Prostate gland (tissue), 2 donors: ENCODE results near the gene PTPMT1. TPM values are rescaled to one million over a fixed set of nuclear protein-coding genes. Genes with fewer than 3 reads are reported as not detected.
"Not testable (repeated sequence)": the region's sequence is repeated elsewhere in the genome, so short reads cannot be mapped to it uniquely, and the experiment has no call there.

Experiments used
- DNase-seq: peaks from one replicate; pipeline ENCODE4 v3.0.0-alpha.2; 2019; ENCODE audit warnings: low spot score
- H3K27ac ChIP-seq, 2 donors: fragments of 200-600 bp; sonication (generic); 2 replicates each; pipeline ENCODE4 v1.5.1; 2017 to 2019
- H3K27me3 ChIP-seq: fragments of 200-600 bp; sonication (generic); replicated peaks from 2 replicates; pipeline ENCODE4 v1.5.1; 2019; ENCODE audit not compliant: insufficient read depth
- H3K36me3 ChIP-seq, 2 donors: fragments of 200-600 bp; sonication (generic); 1 replicate in 1 of 2; 2 replicates in 1 of 2; pipeline versions ENCODE4 v1.5.1 to v1.8.1; 2017 to 2019
- H3K4me1 ChIP-seq: fragments of 200-600 bp; sonication (generic); replicated peaks from 2 replicates; pipeline ENCODE4 v1.5.1; 2019
- H3K4me3 ChIP-seq, 2 donors: fragments of 200-600 bp; sonication (generic); 2 replicates each; pipeline ENCODE4 v1.5.1; 2017 to 2019
- H3K9me3 ChIP-seq: fragments of 200-600 bp; sonication (generic); 2 replicates; pipeline ENCODE4 v1.5.1; 2017
- POLR2A ChIP-seq: fragments of 450-650 bp; IDR thresholded peaks from one replicate; pipeline ENCODE4 v1.6.1; 2016; ENCODE audit warnings: antibody characterized with exemption, mild to moderate bottlenecking
- POLR2AphosphoS5 ChIP-seq: sonication (generic); formaldehyde crosslinking; IDR thresholded peaks from one replicate; pipeline ENCODE4 v1.6.1; 2017; ENCODE audit warnings: antibody characterized with exemption
- WGBS: methylation state at CpG from one replicate; pipeline ENCODE4 v1.1.5; 2018; 5-methylcytosine and 5-hydroxymethylcytosine counted together
- intact Hi-C: fragments of 100-400 bp; cut with DNase I; formaldehyde crosslinking; loops from one replicate; pipeline ENCODE4 v1.14.2; 2022
- total RNA-seq, 2 donors: library from RNA; depleted of rRNA; stranded (reverse); fragments of >200 nt; gene quantifications; one replicate each; pipeline ENCODE4 v1.1.0, GENCODE V29; 2016
- TF ChIP-seq, protein P1 (sequence below), 4 experiments: fragments of 200-600 bp in 2 of 4; fragments of 450-650 bp in 2 of 4; sonication (generic) in 2 of 4; IDR thresholded peaks; 1 replicate in 3 of 4; 2 replicates in 1 of 4; pipeline ENCODE4 v1.5.1; 2016 to 2019; ENCODE audit warnings: antibody characterized with exemption in 4 of 4, mild to moderate bottlenecking in 2 of 4, moderate library complexity in 2 of 4

The PTPMT1 gene
- total RNA-seq, 2 donors from 2014 or later, result 153 to 184 TPM

DNA sequence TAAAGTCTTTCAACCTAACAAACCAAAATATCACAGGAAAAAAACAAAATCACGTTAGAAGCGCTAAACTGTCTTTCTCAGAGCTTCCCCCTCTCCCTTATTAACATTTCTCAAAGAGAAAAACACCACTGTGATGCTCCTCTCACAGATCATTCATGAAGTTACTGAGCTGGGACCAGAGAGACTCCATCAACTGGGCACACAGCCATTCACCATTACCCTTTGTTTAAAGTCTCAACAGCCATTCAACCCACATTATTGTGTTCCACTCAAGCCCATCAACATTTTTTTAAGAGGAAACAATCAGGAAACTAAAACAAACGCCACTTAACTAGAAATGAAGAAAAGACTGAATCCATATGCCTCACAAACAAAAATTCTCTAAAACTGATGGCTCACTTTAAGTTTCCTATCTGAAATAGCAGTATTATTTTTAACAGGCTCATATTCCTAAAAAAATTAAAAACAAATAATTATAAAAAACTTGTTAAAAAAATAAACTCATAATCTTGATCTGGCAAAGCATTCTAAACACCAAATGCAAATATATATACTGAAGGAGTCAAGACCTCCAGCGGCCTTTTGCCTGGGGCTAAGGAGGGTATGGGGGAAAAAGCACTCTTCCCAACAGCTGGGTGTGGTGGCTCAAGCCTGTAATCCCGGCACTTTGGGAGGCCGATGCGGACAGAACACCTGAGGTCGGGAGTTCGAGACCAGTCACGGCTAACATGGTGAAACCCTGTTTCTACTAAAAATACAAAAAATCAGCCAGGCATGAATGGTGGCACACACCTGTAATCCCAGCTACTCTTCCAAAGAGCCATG lies 26.4 kb upstream of the PTPMT1 start:
- H3K4me3 ChIP-seq, result no peak overlapping the region
- intact Hi-C loops, result no loop called here
- no peaks in the 10 kb centered on the region for H3K9me3 ChIP-seq
- TF ChIP-seq, protein P1, sequence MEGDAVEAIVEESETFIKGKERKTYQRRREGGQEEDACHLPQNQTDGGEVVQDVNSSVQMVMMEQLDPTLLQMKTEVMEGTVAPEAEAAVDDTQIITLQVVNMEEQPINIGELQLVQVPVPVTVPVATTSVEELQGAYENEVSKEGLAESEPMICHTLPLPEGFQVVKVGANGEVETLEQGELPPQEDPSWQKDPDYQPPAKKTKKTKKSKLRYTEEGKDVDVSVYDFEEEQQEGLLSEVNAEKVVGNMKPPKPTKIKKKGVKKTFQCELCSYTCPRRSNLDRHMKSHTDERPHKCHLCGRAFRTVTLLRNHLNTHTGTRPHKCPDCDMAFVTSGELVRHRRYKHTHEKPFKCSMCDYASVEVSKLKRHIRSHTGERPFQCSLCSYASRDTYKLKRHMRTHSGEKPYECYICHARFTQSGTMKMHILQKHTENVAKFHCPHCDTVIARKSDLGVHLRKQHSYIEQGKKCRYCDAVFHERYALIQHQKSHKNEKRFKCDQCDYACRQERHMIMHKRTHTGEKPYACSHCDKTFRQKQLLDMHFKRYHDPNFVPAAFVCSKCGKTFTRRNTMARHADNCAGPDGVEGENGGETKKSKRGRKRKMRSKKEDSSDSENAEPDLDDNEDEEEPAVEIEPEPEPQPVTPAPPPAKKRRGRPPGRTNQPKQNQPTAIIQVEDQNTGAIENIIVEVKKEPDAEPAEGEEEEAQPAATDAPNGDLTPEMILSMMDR (IDR thresholded peaks at IDR 0.05), result no peak
- TF ChIP-seq POLR2A (no peak), POLR2AphosphoS5 (no peak)
- H3K36me3 ChIP-seq, result no peaks in the 10 kb centered on the region
- H3K4me1 ChIP-seq, result no peaks in the 10 kb centered on the region
- no peak overlapping the region for H3K27ac ChIP-seq
- H3K27me3 ChIP-seq, result no peaks in the 10 kb centered on the region
- no peak for DNase-seq
- 60% methylated on average over 10 of the region's 10 CpGs for WGBS

DNA sequence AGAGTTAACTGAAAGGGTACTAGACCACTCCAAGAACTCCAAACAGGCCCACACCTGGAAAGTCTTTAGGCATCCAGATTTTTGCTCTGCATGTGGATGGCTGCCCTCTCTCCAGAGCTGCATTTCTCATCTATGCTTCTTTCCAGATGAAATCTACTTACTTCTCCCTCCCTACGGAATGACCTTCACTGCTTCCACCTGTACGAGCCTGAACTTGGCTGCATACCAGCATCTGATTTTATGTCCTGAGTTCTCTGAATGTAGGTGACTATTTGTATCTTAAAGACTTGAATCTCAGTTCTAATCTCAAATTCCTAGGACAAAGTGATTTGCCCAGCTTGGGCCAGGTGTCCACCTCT lies 25.7 kb upstream of the PTPMT1 start:
- H3K4me3 ChIP-seq, result no peak overlapping the region
- no peaks in the 10 kb centered on the region for H3K4me1 ChIP-seq
- no peaks in the 10 kb centered on the region for H3K9me3 ChIP-seq
- WGBS, result 39% methylated on average over 2 of the region's 2 CpGs
- H3K36me3 ChIP-seq, result no peaks in the 10 kb centered on the region
- no peak overlapping the region for H3K27ac ChIP-seq
- intact Hi-C loops, result no loop called here
- no peak for DNase-seq
- H3K27me3 ChIP-seq, result no peaks in the 10 kb centered on the region
- TF ChIP-seq POLR2A (no peak), POLR2AphosphoS5 (no peak)
- TF ChIP-seq, protein P1 (IDR thresholded peaks at IDR 0.05), result no peak

DNA sequence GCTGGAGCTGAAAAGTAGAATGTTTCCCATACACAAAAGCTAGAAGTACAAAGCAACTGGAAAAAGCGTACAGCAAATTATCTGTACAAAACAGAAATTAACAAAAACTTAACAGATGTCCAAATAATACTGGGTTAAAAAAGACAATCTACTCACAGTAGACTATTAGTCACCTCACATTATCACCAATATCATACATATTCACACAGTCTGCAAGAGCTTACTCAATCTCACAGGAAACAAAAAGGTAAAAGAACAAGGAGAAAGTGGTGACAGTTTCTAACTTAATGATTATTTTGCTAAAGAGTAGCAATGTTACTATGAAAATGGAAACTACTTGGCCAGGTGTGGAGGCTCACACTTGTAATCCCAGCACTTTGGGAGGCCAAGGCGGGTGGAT lies 24.3 kb upstream of the PTPMT1 start:
- H3K4me1 ChIP-seq, result no peaks in the 10 kb centered on the region

DNA sequence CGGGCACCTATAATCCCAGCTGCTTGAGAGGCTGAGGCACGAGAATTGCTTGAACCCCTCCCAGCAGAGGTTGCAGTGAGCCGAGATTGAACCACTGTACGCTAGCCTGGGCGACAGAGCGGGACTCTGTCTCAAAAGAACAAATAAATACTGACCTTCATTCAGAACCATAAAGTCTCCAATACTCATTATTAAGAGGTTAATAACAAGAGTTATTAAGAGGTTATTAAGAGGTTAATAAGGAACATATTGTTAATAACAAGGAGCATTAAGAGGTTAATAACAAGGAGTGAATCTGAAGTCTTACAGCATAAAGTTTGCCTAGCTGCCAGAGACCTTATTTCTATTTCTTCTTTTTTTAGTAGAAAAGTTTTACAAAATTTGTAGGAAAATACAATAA lies 20.1 kb upstream of the PTPMT1 start:
- DNase-seq, result no peak
- Histone ChIP-seq H3K36me3 (no peaks in the 10 kb centered on the region), H3K4me3 (no peak overlapping the region), H3K27me3 (no peaks in the 10 kb centered on the region), H3K27ac (no peak overlapping the region), H3K9me3 (no peaks in the 10 kb centered on the region), H3K4me1 (no peaks in the 10 kb centered on the region)
- TF ChIP-seq POLR2A (no peak), POLR2AphosphoS5 (no peak)
- TF ChIP-seq, protein P1 (IDR thresholded peaks at IDR 0.05), result no peak
- WGBS, result 94% methylated on average over 6 of the region's 6 CpGs
- intact Hi-C loops, result no loop called here

More for the DNA sequence above, 24.3 kb upstream of the PTPMT1 start:
- Histone ChIP-seq H3K9me3 (no peaks in the 10 kb centered on the region), H3K27me3 (no peaks in the 10 kb centered on the region), H3K4me3 (no peak overlapping the region), H3K36me3 (no peaks in the 10 kb centered on the region), H3K27ac (no peak overlapping the region)
- intact Hi-C loops, result no loop called here
- no peak for DNase-seq
- 97% methylated on average over 2 of the region's 2 CpGs for WGBS
- no peak for TF ChIP-seq POLR2A
- no peak for TF ChIP-seq POLR2AphosphoS5
- TF ChIP-seq, protein P1 (IDR thresholded peaks at IDR 0.05), result no peak

DNA sequence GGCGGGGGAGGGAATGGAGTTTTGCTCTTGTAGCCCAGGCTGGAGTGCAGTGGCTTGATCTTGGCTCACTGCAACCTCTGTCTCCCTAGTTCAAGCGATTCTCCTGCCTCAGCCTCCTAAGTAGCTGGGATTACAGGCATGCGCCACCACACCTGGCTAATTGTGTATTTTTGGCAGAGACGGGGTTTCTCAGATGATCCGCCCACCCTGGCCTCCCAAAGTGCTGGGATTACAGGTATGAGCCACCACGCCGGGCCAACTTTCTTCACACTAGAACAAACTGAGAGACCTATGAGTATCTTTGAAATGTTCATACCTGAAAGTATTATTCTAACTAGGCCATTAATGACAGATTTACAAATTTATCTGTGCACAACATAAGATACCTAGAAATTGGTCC lies 19.1 kb upstream of the PTPMT1 start:
- H3K27me3 ChIP-seq, DNase-seq, H3K9me3 ChIP-seq, H3K4me1 ChIP-seq, H3K4me3 ChIP-seq, intact Hi-C loops, H3K36me3 ChIP-seq, H3K27ac ChIP-seq: not testable (repeated sequence)
- WGBS, result 90% methylated on average over 7 of the region's 7 CpGs
